Measurements from ENCODE around the gene CCNF.

CCNF gene

GRCh38 chr16:2487903-2488531 lies 58.8 kb downstream of the CCNF start:
- no peak for DNase-seq

GRCh38 chr16:2489581-2489980 lies 60.3 kb downstream of the CCNF start:
- no peak for DNase-seq

GRCh38 chr16:2490190-2491105 lies 61.2 kb downstream of the CCNF start:
- DNase-seq: no peak

GRCh38 chr16:2492292-2492691 lies 63.0 kb downstream of the CCNF start:
- DNase-seq: no peak

DNA sequence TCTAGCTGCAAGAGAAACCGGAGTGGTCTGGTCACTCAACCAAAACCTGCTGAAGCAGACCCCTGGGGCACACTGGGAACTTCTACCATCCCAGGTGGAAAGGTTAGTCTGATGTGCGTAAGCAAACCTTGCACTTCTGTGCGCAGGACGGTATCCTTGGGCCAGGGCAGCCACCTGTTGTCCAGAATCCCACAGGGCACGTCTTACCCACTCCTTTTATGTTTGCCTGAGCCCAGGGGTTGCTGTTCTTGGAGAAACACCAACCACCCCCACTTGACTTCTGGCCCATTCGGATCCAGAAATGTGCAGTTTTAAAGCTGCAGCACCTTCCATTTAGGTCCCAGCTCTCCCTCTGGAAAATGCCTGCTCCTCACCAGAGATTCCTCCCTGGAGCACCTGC lies 64.4 kb downstream of the CCNF start:
- no peak for DNase-seq

GRCh38 chr16:2494616-2495015 lies 65.4 kb downstream of the CCNF start:
- DNase-seq: no peak

DNA sequence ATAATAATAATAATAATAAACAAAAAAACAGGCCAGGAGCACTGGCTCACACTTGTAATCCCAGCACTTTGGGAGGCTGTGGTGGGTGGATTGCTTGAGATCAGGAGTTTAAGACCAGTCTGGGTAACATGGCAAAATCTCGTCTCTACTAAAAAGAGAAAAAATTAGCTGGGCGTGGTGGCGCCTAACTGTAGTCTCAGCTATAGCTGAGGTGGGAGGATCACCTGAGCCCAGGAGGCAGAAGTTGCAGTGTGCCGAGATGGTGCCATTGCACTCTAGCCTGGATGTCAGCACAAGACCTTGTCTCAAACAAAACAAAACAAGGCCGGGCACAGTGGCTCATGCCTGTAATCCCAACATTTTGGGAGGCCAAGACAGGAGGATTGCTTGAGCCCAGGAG lies 65.8 kb downstream of the CCNF start:
- DNase-seq: no peak

DNA sequence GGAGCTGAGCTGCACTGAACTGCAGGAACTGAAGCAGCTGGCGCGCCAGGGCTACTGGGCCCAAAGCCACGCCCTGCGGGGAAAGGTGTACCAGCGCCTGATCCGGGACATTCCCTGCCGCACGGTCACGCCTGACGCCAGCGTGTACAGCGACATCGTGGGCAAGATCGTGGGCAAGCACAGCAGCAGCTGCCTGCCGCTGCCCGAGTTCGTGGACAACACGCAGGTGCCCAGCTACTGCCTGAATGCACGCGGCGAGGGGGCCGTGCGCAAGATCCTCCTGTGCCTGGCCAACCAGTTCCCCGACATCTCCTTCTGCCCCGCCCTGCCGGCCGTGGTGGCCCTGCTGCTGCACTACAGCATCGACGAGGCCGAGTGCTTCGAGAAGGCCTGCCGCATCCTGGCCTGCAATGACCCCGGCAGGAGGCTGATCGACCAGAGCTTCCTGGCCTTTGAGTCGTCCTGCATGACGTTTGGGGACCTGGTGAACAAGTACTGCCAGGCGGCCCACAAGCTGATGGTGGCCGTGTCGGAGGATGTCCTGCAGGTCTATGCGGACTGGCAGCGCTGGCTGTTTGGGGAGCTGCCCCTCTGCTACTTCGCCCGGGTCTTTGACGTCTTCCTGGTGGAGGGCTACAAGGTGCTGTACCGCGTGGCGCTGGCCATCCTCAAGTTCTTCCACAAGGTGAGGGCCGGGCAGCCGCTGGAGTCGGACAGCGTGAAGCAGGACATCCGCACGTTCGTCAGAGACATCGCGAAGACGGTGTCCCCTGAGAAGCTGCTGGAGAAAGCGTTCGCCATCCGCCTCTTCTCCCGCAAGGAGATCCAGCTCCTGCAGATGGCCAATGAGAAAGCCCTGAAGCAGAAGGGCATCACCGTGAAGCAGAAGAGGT lies 67.2 kb downstream of the CCNF start:
- no peak for DNase-seq

DNA sequence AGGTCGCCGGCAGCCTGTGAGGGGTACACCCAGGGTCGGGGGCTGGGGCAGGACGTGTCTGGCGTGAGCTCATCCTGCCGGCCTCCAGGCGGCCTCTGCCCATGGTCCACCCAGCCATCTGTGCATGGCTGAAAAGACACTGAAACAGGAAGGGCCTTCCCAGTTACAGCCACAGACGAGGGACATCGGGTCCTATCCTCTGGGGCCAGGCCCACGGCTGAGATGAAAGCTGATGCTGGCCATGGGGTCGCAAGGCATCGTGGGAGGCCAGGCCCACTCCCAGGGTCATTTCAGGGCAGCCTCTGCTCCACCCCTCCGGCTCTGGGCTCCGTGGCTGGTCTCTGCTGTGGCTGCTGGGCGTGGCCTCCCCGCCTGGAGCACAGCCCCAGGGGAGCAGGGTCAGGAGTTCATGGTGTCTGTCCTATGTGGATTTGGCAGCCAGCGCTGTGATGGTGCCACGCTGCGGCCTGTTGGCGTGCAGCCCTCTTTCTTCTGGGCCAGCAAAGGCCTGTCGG lies 67.9 kb downstream of the CCNF start:
- DNase-seq: no peak

DNA sequence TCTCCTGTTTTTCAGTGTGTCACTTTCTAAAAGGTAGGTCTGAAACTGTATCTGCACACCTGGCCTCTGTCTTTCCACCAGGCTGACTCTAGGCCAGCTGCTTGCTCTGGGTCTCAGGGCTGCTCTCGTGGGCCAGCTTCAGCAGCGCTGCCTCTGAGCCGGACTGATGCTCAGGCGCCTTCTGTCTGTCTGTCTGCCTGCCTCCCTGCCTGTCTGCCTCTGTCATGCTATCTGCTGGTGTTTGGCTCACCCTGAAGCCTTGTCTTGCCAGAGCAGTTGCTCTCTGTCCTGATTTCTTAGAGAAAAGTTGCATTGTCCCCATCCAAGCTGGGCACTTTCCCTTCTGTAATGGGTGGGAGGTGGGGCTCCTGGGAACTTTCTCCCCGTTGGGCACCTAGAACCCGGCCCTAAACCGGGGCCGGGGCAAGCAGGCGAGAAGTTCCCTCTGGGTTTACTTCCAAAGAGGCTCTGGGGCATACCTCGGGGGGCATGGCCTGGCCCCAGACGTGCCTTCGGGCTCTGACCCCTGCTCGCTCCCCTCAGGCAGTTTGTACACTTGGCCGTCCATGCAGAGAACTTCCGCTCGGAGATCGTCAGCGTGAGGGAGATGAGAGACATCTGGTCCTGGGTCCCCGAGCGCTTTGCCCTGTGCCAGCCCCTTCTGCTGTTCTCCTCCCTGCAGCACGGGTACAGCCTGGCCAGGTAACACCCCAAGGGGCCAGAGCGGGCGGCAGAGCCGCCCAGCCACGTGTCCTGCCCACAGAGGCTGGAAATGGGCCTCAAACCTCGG lies 68.6 kb downstream of the CCNF start:
- no peak for DNase-seq

DNA sequence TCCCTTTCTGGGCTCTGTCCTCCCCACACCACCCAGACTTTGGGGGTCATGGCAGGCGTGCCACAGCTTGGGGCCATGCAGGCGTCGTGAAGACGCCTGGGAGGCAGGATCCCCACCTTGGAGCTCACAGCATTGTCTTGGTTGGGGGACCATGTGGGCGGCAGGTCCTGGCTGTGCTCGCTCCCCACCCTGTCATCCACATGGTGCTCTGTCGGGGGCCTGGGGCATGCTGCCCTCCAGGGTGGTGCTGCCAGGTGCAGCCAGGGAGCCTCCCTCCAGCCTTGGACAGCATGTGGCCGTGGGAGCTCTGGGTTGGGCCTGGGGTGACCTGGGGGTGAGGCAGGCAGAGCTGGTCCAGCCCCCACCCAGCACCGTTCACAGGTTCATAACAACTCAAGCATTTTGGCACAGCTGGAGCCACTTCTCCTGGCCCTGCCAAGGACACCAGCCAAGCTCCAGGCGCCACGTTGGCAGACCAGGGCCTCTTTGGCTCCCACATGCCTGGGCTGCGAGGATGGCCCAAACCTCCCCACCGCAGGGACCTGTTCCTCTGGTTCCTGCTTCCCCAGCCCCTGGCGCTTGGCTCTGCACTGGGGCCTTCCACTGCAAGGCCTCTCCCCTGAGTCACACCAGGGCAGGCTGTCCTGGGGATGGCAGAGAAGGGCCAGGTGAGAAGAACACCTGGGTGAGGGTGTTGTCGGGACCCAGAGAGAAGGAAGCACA lies 69.4 kb downstream of the CCNF start:
- no peak for DNase-seq

- no peak for DNase-seq
These were observed 70.2 kb downstream of the CCNF start for GRCh38 chr16:2499454-2499853.

- DNase-seq: no peak
These were observed 70.7 kb downstream of the CCNF start for GRCh38 chr16:2499890-2500429.

DNA sequence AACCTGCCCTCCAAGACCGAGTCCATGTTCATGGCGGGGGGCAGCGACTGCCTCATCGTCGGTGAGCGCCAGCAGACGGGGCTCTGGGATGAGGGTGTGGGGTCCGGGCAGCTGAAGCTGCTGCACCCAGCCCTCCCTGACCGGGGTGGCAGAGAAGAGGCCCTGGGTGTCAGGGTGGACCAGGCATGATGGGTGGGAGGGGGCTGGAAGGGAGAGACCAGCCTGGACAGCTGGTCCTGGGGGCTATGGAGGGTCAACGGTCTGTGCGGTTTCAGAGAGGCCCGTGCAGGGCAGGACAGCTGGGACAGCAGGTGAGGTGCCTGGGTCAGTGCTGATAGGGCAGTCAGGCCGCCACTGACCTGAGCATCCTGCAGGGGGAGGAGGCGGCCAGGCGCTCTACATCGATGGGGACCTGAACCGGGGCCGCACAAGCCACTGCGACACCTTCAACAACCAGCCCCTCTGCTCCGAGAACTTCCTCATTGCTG lies 71.2 kb downstream of the CCNF start:
- DNase-seq: no peak

DNA sequence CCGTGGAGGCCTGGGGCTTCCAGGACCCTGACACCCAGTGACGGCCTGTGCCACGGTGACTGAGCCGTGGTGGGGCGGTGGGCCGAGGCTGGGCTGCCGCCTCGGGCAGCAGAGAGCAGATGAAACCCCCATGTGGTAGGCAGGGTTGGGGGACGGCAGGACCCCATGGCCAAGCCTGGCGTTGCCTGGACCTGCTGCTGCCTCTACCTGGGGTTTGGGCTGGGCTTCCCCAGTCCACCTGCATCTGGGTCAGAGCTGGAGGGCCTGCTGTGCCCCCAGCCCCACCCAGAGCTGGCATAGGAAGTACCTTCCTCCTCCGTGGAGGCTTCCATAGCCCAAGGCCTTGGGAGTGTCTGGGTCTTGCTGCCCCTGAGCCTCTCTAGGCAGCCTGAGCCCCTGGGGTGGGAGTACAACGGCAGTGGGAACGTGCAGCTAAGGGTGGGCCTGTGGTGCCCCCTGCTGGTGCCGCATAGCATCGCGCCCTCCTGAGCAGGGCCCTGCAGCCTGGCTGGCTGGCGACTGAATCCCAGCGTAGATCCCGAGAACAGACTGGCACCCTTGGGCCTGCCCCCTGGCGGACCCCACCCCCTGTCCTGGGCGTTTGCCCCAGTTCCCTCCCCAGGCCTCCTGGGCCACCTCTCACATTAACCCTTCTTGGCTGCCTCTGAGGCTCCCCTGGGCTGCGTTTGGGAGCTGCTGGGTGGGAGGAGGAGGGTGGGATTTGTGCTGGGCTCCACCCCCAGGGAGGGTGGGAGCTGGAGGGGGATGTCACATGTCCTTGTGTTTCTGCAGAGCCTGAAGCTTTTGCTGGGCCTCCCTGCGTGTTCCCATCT lies 71.9 kb downstream of the CCNF start:
- peak; percentile 51 for DNase-seq

GRCh38 chr16:2501946-2502895 lies 73.0 kb downstream of the CCNF start:
- no peak for DNase-seq

DNA sequence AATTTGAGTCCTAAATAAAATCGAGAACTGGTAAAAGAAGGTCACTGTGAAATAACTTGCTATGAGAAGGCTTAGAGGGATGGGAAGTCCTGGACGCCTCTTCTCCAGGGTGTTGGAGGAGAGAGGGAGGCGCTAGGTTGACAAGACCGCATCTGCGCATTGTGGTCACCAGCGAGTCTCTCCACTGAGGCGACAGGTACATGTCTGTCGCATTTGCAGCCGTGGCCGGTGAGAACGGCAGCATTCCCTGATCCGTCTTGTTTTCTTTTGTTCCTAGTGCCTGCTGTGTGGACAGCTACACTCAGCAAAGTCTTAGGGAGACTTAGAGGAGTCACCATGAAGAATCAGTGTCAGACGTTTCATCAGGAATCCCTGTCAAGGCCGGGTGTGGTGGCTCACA lies 76.4 kb downstream of the CCNF start:
- no peak for DNase-seq

DNA sequence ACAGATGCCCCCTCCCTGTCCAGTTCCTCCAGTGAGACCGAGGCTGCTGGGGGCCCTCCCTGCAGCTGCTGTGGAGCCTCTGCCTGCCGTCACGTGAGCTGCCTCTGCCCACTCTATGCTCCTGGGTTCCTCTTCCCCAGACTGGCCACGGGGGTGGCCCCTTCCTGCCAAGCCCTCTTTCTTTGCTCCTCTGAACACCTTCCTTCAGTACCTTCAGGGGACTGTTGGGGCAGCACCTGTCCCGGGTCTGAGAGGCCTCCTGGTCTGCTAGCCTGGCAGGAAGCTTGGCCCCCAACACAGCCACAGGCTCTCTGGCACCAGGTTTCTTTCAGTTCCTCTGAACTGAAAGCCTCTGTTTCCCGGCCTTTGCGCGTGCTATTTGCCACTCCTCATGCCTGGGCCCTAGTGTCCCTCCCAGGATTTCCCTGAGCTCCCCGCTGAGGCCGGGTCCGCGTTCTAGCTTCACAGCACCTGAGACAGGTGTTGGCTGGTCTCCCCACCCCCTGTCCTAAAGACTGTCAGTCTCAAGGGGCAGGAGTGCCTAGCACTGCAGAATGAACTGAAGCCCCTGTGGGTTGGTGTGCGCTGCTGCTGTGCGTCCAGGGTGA lies 77.9 kb downstream of the CCNF start:
- DNase-seq: peak; percentile 32

GRCh38 chr16:2507665-2508064 lies 78.4 kb downstream of the CCNF start:
- no peak for DNase-seq

Data from KG1 (cell line).